Activated CD4-positive, alpha-beta T cell treated with anti-CD3 and anti-CD28 coated beads, Interleukin-2, amount 10 ng/mL, durations not matched to agents 7 days and 5 days (primary cell): Measurements from ENCODE around the gene LFNG. TPM values are rescaled to one million over a fixed set of nuclear protein-coding genes. Genes with fewer than 3 reads are reported as not detected.

ENCODE experiments used
- CTCF ChIA-PET: fragments of 350-600 bp; sonication (Branson Sonifier 250); formaldehyde crosslinking; loops from one replicate; lab custom pipeline; 2021; ENCODE audit warnings: antibody characterized with exemption; lab: Charles Lee
- POLR2A ChIA-PET: fragments of 350-600 bp; sonication (Branson Sonifier 250); formaldehyde crosslinking; loops from one replicate; lab custom pipeline; 2021; ENCODE audit warnings: antibody characterized with exemption; lab: Charles Lee
- DNase-seq: peaks from one replicate; pipeline ENCODE4 v3.0.0-alpha.2; 2020
- H3K27ac Mint-ChIP-seq: one replicate; pipeline ENCODE4 v1.8.0; 2021; ENCODE audit warnings: mild to moderate bottlenecking, moderate library complexity, mixed read lengths
- H3K27me3 Mint-ChIP-seq: one replicate; pipeline ENCODE4 v1.8.0; 2021; ENCODE audit warnings: mixed read lengths
- H3K36me3 Mint-ChIP-seq: one replicate; pipeline ENCODE4 v1.8.0; 2021; ENCODE audit warnings: low read depth, mixed read lengths
- H3K4me1 Mint-ChIP-seq: one replicate; pipeline ENCODE4 v1.8.0; 2021; ENCODE audit warnings: mixed read lengths
- H3K4me3 Mint-ChIP-seq: one replicate; pipeline ENCODE4 v1.8.0; 2021; ENCODE audit warnings: mild to moderate bottlenecking, moderate library complexity, mixed read lengths
- H3K9me3 Mint-ChIP-seq: one replicate; pipeline ENCODE4 v1.8.0; 2021; ENCODE audit warnings: mixed read lengths
- microRNA-seq: library from miRNA; unstranded; fragments of <30 nt; microRNA quantifications from one replicate; pipeline ENCODE4 v1.2.0, GENCODE V29; 2021; ENCODE audit warnings: borderline microRNAs expressed, borderline replicate concordance
- total RNA-seq, 2 experiments: library from RNA; stranded (reverse); gene quantifications; one replicate each; pipeline ENCODE4 v1.2.3, GENCODE V29; 2021

Gene LFNG
- total RNA-seq, 2 experiments from 2014 or later, result 93.3 to 109 TPM

- H3K27me3 Mint-ChIP-seq, result no peaks in the 10 kb centered on the region
These were observed 54.2 kb downstream of the LFNG start for GRCh38 chr7:2573761-2574160.

GRCh38 chr7:2575046-2575732 is 55.6 kb downstream of the LFNG start:
- H3K27me3 Mint-ChIP-seq, result no peaks in the 10 kb centered on the region
- H3K9me3 Mint-ChIP-seq, result peaks cover 2% of the 10 kb centered on the region
- peaks cover 18% of the 10 kb centered on the region for H3K4me1 Mint-ChIP-seq
- CTCF ChIA-PET, result interaction anchor here (0.9 to 1.2 kb wide), 3 partner anchors 15 to 134 kb away, joined by 3 read pairs; no protein-coding TSS in a partner anchor
- H3K36me3 Mint-ChIP-seq, result peaks cover 14% of the 10 kb centered on the region
- no peak for DNase-seq
- no peak overlapping the region for H3K4me3 Mint-ChIP-seq
- H3K27ac Mint-ChIP-seq, result peak overlapping the region; percentile 5
- POLR2A ChIA-PET, result no interaction called here

More at GRCh38 chr7:2573761-2574160, 54.2 kb downstream of the LFNG start:
- no peak overlapping the region for H3K27ac Mint-ChIP-seq
- CTCF ChIA-PET, result interaction anchor here (0.6 kb wide), 1 partner anchor 352 kb away, joined by 3 read pairs; no protein-coding TSS in a partner anchor
- POLR2A ChIA-PET, result no interaction called here
- H3K4me3 Mint-ChIP-seq, result no peak overlapping the region
- H3K4me1 Mint-ChIP-seq, result peaks cover 18% of the 10 kb centered on the region
- H3K9me3 Mint-ChIP-seq, result peaks cover 2% of the 10 kb centered on the region
- peaks cover 14% of the 10 kb centered on the region for H3K36me3 Mint-ChIP-seq
- no peak for DNase-seq

GRCh38 chr7:2575733-2576340 is 56.3 kb downstream of the LFNG start:
- Mint-ChIP-seq H3K36me3 (peaks cover 14% of the 10 kb centered on the region), H3K4me3 (no peak overlapping the region), H3K27me3 (no peaks in the 10 kb centered on the region), H3K9me3 (peaks cover 2% of the 10 kb centered on the region), H3K4me1 (peaks cover 18% of the 10 kb centered on the region), H3K27ac (no peak overlapping the region)
- DNase-seq, result no peak
- CTCF ChIA-PET, result interaction anchor here (0.6 to 1.2 kb wide), 3 partner anchors 15 to 879 kb away, joined by 3 read pairs; no protein-coding TSS in a partner anchor
- POLR2A ChIA-PET, result interaction anchor here (0.5 kb wide), 1 partner anchor 45 kb away, joined by 8 read pairs; no protein-coding TSS in a partner anchor

GRCh38 chr7:2576742-2577491 is 57.3 kb downstream of the LFNG start:
- ChIA-PET CTCF (interaction anchor here (0.5 to 0.6 kb wide), 3 partner anchors 11 to 880 kb away, joined by 3 read pairs; no protein-coding TSS in a partner anchor), POLR2A (no interaction called here)
- Mint-ChIP-seq H3K27ac (no peak overlapping the region), H3K36me3 (peaks cover 14% of the 10 kb centered on the region), H3K4me3 (no peak overlapping the region), H3K9me3 (peaks cover 2% of the 10 kb centered on the region), H3K4me1 (peaks cover 18% of the 10 kb centered on the region), H3K27me3 (no peaks in the 10 kb centered on the region)
- no peak for DNase-seq

Small RNA genes within 50 kb of the gene (microRNA-seq; reads per million reads assigned to microRNA genes)
- not detected for gene MIR4648

Other genes starting within 250 kb of the LFNG start
- gene SNX8, start 205.3 kb upstream of the LFNG start, total RNA-seq, result 10 to 100 TPM; 27.2 to 28.0 TPM
- 100 to 1,000 TPM; 148 to 158 TPM for gene EIF3B, start 164.9 kb upstream of the LFNG start, total RNA-seq
- 10 to 100 TPM; 40.7 to 44.8 TPM for gene CHST12, start 116.2 kb upstream of the LFNG start, total RNA-seq
- gene GRIFIN, start 43.4 kb upstream of the LFNG start, total RNA-seq, result not detected
- gene BRAT1, start 35.8 kb downstream of the LFNG start, total RNA-seq, result 10 to 100 TPM; 40.0 to 43.9 TPM
- gene IQCE, start 39.2 kb downstream of the LFNG start, total RNA-seq, result 10 to 100 TPM; 13.8 to 15.5 TPM
- 10 to 100 TPM; 17.2 to 19.7 TPM for gene TTYH3, start 112.2 kb downstream of the LFNG start, total RNA-seq
- gene AMZ1, start 168.4 kb downstream of the LFNG start, total RNA-seq, result under 1 TPM; 0.05 to 0.08 TPM